K562 (cell line): ENCODE results near the gene NFYC. TPM values are rescaled to one million over a fixed set of nuclear protein-coding genes. Genes with fewer than 3 reads are reported as not detected.

Source experiments
- BHLHE40 ChIP-seq: IDR thresholded peaks from 2 replicates; pipeline ENCODE4 v1.6.1; 2011; ENCODE audit warnings: low read length, improper control_type of control experiment
- CXXC5 ChIP-seq: fragments of 250-450 bp; sonication (Bioruptor Pico); IDR thresholded peaks from 2 replicates; pipeline ENCODE4 v1.8.0; 2022; ENCODE audit warnings: inconsistent platforms, mild to moderate bottlenecking, moderate library complexity
- DIDO1 ChIP-seq: fragments of 450-650 bp; IDR thresholded peaks from 2 replicates; pipeline ENCODE4 v1.6.1; 2016; ENCODE audit warnings: low read depth, missing biosample characterization, missing genetic modification characterization
- ELF2 ChIP-seq: fragments of 250-450 bp; sonication (Bioruptor Pico); IDR thresholded peaks from 2 replicates; pipeline ENCODE4 v1.5.0; 2021; ENCODE audit warnings: mild to moderate bottlenecking
- GABPB2 ChIP-seq: fragments of 250-450 bp; sonication (Bioruptor Pico); conservative IDR thresholded peaks from 2 replicates; pipeline ENCODE4 v1.5.1; 2021; ENCODE audit warnings: mild to moderate bottlenecking
- HIVEP1 ChIP-seq: fragments of 250-450 bp; sonication (Bioruptor Pico); IDR thresholded peaks from 2 replicates; pipeline ENCODE4 v1.4.0; 2020; ENCODE audit warnings: mild to moderate bottlenecking
- OTX1 ChIP-seq: fragments of 450-650 bp; formaldehyde crosslinking; IDR thresholded peaks from 2 replicates; pipeline ENCODE4 v1.4.0; 2022; ENCODE audit warnings: mild to moderate bottlenecking
- POLR3G ChIP-seq: IDR thresholded peaks from 2 replicates; pipeline ENCODE4 v1.6.1; 2011; ENCODE audit not compliant: insufficient read length, insufficient replicate concordance; ENCODE audit errors: extremely low read depth
- SAFB2 ChIP-seq: fragments of 200-400 bp; formaldehyde crosslinking; IDR thresholded peaks from 2 replicates; pipeline ENCODE4 v1.6.1; 2018; ENCODE audit warnings: borderline replicate concordance, low read length, low read depth, moderate library complexity; ENCODE audit not compliant: severe bottlenecking
- SAP30 ChIP-seq: fragments of 200-600 bp; sonication (generic); IDR thresholded peaks from 2 replicates; pipeline ENCODE4 v1.6.1; 2012; ENCODE audit warnings: borderline replicate concordance, low read depth, mild to moderate bottlenecking, moderate library complexity, low read length, control low read depth, inconsistent platforms; ENCODE audit not compliant: insufficient read depth, poor library complexity, severe bottlenecking
- SRF ChIP-seq, 2 experiments: fragments of 250-450, 450-650 bp in 1 of 2; sonication (Bioruptor Pico) in 1 of 2; sonication (generic) in 1 of 2; formaldehyde crosslinking; IDR thresholded peaks; 2 replicates each; pipeline versions ENCODE4 v1.5.0 to v1.5.1; 2020 to 2022; ENCODE audit warnings: mild to moderate bottlenecking in 1 of 2, missing genetic modification reagents in 1 of 2
- STAT5B ChIP-seq: fragments of 250-450 bp; sonication (Bioruptor Pico); IDR thresholded peaks from 2 replicates; pipeline ENCODE4 v1.8.0; 2021; ENCODE audit warnings: mild to moderate bottlenecking, inconsistent platforms
- ZNF311 ChIP-seq: fragments of 250-450 bp; sonication (Bioruptor Pico); IDR thresholded peaks from 2 replicates; pipeline ENCODE4 v1.4.0; 2020; ENCODE audit warnings: mild to moderate bottlenecking, moderate library complexity
- polyA plus RNA-seq, 8 experiments: library from polyadenylated mRNA; depleted of rRNA in 4 of 8; stranded (reverse) in 5 of 8; unstranded in 3 of 8; fragments of >200 nt; fragmentation: Nextera tagmentation in 2 of 8; fragmentation: Illumina TruSeq in 1 of 8; extraction: Ambion mirVana in 2 of 8; extraction: Trizol in 1 of 8; gene quantifications; 2 replicates each; pipeline versions ENCODE4 v1.2.1 to v1.2.3, GENCODE V29; 2011 to 2014; ENCODE audit warnings: inconsistent platforms in 1 of 8, missing spikeins in 1 of 8
- total RNA-seq, 7 experiments: library from RNA; depleted of rRNA in 6 of 7; stranded (reverse); fragments of >200 nt in 6 of 7; fragmentation: Illumina TruSeq in 2 of 7; extraction: Trizol in 2 of 7; gene quantifications; 2 replicates each; pipeline versions ENCODE4 v1.2.1 to v1.2.3, GENCODE V29; 2011 to 2021; ENCODE audit warnings: low replicate concordance in 1 of 7
- TF ChIP-seq, protein P1 (sequence below): fragments of 450-650 bp; IDR thresholded peaks from 2 replicates; pipeline ENCODE4 v1.6.1; 2016; ENCODE audit warnings: mild to moderate bottlenecking
- TF ChIP-seq, protein P2 (sequence below): fragments of 250-450 bp; sonication (Bioruptor Pico); IDR thresholded peaks from 2 replicates; pipeline ENCODE4 v1.4.0; 2020; ENCODE audit warnings: mild to moderate bottlenecking, moderate library complexity
- TF ChIP-seq, protein P3 (sequence below): fragments of 250-450 bp; sonication (Bioruptor Pico); IDR thresholded peaks from 2 replicates; pipeline ENCODE4 v1.5.0; 2020; ENCODE audit warnings: mild to moderate bottlenecking, borderline replicate concordance

NFYC gene
- total and polyA plus RNA-seq, 9 of the 15 experiments (the other 6 are each of a cell fraction or from before 2014, with no cell fraction given): 4.8 to 59.8 (median 41.1) TPM

DNA sequence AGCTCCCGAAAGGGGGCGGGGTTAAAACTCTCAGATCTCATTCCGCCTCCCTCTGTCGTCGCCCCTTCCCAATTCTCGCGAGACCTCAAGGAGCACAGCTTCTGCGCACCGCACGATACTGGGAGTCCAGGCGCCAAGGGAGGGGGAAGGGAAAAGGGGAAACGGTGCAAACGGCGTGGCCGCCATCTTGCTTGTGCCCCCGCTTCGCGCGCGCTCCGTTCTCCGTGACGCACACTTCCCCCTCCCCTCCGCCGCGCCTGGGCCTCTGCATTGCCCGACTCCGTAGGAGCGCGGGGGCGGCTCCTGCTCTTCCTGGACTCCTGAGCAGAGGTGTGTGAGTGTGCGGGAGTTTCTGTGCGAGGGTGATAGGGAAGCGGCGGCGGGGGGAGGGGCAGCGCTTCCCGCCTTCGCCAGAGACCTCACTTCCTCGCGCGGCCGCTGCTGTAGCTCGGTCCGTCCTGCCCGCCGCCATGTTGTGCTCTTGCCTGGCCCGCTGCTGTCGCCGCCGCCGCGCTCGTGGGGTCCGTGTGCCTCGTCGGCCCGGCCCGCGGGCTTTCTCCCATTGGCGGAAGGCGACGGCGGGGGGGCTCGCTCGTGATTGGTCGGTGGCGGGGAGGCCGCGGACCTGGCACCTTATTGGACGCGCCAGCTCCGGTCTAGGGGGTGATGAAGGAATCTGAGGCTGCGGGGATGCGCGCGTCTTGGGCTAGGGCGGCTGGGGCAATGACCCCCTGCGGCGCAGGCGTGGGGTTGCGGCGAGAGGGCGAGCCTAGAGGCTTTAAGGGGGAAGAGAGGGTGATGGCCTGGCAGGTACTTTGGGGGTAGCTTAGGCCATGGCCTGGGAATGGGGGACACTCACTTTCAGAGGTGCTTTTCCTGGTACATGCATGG, at the start of gene NFYC (continued):
- no peak for TF ChIP-seq ZNF311 (CRISPR knock-in tag)
- TF ChIP-seq GABPB2 (CRISPR knock-in tag): peak; percentile 69; the same call in 1 of the 2 replicates
- TF ChIP-seq SAP30: peak; percentile 0
- TF ChIP-seq CXXC5 (CRISPR knock-in tag): peak; percentile 97
- TF ChIP-seq, protein P1, sequence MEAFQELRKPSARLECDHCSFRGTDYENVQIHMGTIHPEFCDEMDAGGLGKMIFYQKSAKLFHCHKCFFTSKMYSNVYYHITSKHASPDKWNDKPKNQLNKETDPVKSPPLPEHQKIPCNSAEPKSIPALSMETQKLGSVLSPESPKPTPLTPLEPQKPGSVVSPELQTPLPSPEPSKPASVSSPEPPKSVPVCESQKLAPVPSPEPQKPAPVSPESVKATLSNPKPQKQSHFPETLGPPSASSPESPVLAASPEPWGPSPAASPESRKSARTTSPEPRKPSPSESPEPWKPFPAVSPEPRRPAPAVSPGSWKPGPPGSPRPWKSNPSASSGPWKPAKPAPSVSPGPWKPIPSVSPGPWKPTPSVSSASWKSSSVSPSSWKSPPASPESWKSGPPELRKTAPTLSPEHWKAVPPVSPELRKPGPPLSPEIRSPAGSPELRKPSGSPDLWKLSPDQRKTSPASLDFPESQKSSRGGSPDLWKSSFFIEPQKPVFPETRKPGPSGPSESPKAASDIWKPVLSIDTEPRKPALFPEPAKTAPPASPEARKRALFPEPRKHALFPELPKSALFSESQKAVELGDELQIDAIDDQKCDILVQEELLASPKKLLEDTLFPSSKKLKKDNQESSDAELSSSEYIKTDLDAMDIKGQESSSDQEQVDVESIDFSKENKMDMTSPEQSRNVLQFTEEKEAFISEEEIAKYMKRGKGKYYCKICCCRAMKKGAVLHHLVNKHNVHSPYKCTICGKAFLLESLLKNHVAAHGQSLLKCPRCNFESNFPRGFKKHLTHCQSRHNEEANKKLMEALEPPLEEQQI: no peak
- TF ChIP-seq BHLHE40: peak; percentile 82
- peak; percentile 20; the same call in 1 of the 2 replicates for TF ChIP-seq HIVEP1
- TF ChIP-seq ELF2 (CRISPR knock-in tag): peak; percentile 64; the same call in 1 of the 2 replicates
- TF ChIP-seq SRF (CRISPR knock-in tag; IDR thresholded peaks at IDR 0.05): peak in 1 of 2 experiments; percentile 47; a peak in 1 of 4 replicates
- no peak for TF ChIP-seq POLR3G
- TF ChIP-seq, protein P2, sequence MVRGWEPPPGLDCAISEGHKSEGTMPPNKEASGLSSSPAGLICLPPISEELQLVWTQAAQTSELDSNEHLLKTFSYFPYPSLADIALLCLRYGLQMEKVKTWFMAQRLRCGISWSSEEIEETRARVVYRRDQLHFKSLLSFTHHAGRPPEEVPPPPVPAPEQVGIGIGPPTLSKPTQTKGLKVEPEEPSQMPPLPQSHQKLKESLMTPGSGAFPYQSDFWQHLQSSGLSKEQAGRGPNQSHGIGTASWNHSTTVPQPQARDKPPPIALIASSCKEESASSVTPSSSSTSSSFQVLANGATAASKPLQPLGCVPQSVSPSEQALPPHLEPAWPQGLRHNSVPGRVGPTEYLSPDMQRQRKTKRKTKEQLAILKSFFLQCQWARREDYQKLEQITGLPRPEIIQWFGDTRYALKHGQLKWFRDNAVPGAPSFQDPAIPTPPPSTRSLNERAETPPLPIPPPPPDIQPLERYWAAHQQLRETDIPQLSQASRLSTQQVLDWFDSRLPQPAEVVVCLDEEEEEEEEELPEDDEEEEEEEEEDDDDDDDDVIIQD (CRISPR knock-in tag): peak; percentile 84; the same call in 1 of the 2 replicates
- TF ChIP-seq DIDO1 (tag): 0 out of 2 replicates have a peak, but pooled peaks have one; percentile 23
- no peak for TF ChIP-seq SAFB2
- no peak for TF ChIP-seq STAT5B (CRISPR knock-in tag)
- TF ChIP-seq, protein P3, sequence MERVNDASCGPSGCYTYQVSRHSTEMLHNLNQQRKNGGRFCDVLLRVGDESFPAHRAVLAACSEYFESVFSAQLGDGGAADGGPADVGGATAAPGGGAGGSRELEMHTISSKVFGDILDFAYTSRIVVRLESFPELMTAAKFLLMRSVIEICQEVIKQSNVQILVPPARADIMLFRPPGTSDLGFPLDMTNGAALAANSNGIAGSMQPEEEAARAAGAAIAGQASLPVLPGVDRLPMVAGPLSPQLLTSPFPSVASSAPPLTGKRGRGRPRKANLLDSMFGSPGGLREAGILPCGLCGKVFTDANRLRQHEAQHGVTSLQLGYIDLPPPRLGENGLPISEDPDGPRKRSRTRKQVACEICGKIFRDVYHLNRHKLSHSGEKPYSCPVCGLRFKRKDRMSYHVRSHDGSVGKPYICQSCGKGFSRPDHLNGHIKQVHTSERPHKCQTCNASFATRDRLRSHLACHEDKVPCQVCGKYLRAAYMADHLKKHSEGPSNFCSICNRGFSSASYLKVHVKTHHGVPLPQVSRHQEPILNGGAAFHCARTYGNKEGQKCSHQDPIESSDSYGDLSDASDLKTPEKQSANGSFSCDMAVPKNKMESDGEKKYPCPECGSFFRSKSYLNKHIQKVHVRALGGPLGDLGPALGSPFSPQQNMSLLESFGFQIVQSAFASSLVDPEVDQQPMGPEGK (CRISPR knock-in tag): no peak
- peak; percentile 86 for TF ChIP-seq OTX1 (CRISPR knock-in tag)
